ENCODE measurements around the gene CLCN5.

DNA sequence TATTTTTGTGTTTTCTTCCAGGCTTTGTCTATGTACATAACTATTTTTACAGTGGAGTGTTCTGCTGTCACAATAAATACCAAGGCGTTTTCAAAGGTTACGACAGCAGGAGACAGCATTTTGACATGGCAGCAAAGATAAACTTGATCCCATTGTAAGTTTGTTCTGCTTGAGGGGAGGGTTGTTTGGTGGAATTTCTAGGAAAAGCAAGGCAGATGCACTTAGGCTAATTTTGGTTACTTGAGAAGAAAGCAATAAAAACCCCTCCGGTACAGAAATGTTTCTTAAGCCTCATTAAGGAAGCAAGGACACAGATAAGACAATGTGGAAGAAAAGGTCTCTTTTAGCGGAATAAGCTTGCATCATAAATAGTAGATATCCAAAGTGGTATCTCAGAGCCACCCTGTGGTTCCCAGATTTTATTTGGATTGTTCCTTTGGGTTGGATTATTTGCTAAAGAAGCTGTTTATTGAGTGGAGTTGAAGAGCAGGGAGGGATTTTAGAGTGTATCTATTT lies 54.3 kb downstream of the CLCN5 start:
- no peak for TF ChIP-seq CTCF (conservative IDR thresholded peaks at IDR 0.05 in 1 of 2, IDR thresholded peaks at IDR 0.05 in 1 of 2; ENCODE audit: extremely low read depth in 1 of 2, insufficient read depth in 1 of 2, low read depth in 1 of 2, low read length in 2 of 2)
- TF ChIP-seq EZH2 (IDR thresholded peaks at IDR 0.05; ENCODE audit: borderline replicate concordance, low read length) = no peak

Data from mammary epithelial cell (primary cell).